Fibroblast of pulmonary artery (primary cell): ENCODE measurements around the gene MBOAT1.

Experiments used
- DNase-seq: peaks from one replicate; pipeline ENCODE4 v3.0.0-alpha.2; 2010; ENCODE audit warnings: low read depth
- H3K4me3 ChIP-seq: replicated peaks from 2 replicates; pipeline ENCODE4 v1.5.1; 2011; ENCODE audit warnings: low read depth, mild to moderate bottlenecking, control low read depth, low read length, moderate library complexity
- CTCF ChIP-seq: IDR thresholded peaks from 2 replicates; pipeline ENCODE4 v1.5.1; 2011; ENCODE audit warnings: mild to moderate bottlenecking, control low read depth, low read length, inconsistent platforms; ENCODE audit errors: missing control alignments

Gene MBOAT1

GRCh38 chr6:20055916-20056315 lies 156.4 kb downstream of the MBOAT1 start:
- no peak for TF ChIP-seq CTCF
- DNase-seq, result no peak
- no peak overlapping the region for H3K4me3 ChIP-seq
